Measurements from ENCODE around the gene ADGRE2.

DNA sequence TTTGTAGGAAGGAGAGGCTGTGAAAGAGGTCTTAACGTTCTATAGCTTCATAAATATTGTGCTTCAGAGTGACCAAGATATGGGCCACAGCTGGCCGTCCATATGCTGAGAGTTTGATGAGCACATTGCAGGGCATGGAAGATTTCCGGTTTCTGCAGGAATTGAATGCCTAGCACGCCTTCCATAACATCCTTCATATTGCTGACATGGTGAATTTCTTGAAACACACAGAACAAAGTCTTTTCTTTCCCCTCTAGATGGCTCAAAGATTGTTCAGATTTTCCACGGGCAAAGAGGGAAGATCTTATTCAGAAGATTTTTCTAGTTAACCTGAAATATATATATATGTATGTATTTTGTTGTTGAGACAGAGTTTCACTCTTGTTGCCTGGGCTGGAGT lies 42.4 kb downstream of the ADGRE2 start:
- TF ChIP-seq, protein P1, sequence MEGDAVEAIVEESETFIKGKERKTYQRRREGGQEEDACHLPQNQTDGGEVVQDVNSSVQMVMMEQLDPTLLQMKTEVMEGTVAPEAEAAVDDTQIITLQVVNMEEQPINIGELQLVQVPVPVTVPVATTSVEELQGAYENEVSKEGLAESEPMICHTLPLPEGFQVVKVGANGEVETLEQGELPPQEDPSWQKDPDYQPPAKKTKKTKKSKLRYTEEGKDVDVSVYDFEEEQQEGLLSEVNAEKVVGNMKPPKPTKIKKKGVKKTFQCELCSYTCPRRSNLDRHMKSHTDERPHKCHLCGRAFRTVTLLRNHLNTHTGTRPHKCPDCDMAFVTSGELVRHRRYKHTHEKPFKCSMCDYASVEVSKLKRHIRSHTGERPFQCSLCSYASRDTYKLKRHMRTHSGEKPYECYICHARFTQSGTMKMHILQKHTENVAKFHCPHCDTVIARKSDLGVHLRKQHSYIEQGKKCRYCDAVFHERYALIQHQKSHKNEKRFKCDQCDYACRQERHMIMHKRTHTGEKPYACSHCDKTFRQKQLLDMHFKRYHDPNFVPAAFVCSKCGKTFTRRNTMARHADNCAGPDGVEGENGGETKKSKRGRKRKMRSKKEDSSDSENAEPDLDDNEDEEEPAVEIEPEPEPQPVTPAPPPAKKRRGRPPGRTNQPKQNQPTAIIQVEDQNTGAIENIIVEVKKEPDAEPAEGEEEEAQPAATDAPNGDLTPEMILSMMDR (IDR thresholded peaks at IDR 0.05; ENCODE audit: low read length): no peak
- no peak for TF ChIP-seq EZH2 (IDR thresholded peaks at IDR 0.05; ENCODE audit: borderline replicate concordance, low read length)

Measured in OCI-LY1 (cell line).